HUDEP-2 (cell line): Measurements from ENCODE around the gene ZNF107.
"Not testable (repeated sequence)": the region's sequence is repeated elsewhere in the genome, so short reads cannot be mapped to it uniquely, and the experiment has no call there.

Experiments
- DNase-seq, 76 experiments: peaks; one replicate each; lab custom pipeline; 2025; ENCODE audit not compliant: unreplicated experiment in 76 of 76; lab: John Stamatoyannopoulos, UW

The ZNF107 gene

DNA sequence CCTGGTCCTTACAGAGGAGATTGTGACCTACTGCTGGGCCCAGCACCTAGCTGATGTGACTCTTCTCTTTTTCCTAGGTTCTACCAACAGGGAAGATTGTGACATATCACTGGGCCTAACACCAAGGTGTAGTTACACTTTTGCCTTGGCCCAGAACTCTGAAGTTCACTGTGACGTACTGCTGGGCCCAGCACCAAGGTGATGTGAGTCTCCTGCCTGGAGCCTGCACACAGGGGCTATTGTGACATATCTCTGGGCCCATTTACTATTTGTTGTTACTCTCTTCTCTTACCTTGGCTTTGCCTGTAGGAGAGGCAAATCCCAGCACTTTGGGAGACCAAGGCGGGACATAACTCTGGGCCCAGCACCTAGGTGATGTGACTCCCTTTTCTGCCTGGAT, 23.1 kb upstream of the ZNF107 start:
- no peak for DNase-seq

- no peak for DNase-seq
These were observed 22.4 kb upstream of the ZNF107 start for GRCh38 chr7:64643566-64643965.

GRCh38 chr7:64651203-64651602, 14.7 kb upstream of the ZNF107 start:
- no peak for DNase-seq

DNA sequence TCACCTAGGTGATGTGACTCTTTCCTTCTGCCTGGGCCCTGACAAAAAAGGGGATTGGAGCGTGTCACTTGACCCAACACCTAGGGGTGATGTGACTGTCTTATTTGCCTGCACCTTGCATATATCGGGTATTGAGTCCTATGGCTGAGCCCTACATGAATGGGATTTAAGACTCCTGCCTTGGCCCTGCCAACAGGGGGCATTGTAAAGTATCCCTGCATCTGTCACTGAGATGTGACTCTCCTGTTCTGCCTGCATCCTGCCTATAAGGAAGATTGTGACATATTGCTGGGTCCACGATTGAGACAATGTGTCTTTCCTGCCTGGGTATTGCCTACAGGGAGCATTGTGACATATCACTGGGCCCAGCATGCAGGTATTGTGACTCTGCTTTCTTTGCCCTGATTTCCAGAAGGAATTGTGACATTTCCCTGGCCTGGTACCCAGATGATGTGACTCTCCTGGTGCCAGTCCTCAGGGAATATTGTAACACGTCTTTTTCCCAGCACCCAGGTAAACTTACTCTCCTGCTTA, 14.2 kb upstream of the ZNF107 start:
- DNase-seq, result no peak

- DNase-seq, result no peak
These were observed 12.1 kb upstream of the ZNF107 start for GRCh38 chr7:64653721-64654401.

DNA sequence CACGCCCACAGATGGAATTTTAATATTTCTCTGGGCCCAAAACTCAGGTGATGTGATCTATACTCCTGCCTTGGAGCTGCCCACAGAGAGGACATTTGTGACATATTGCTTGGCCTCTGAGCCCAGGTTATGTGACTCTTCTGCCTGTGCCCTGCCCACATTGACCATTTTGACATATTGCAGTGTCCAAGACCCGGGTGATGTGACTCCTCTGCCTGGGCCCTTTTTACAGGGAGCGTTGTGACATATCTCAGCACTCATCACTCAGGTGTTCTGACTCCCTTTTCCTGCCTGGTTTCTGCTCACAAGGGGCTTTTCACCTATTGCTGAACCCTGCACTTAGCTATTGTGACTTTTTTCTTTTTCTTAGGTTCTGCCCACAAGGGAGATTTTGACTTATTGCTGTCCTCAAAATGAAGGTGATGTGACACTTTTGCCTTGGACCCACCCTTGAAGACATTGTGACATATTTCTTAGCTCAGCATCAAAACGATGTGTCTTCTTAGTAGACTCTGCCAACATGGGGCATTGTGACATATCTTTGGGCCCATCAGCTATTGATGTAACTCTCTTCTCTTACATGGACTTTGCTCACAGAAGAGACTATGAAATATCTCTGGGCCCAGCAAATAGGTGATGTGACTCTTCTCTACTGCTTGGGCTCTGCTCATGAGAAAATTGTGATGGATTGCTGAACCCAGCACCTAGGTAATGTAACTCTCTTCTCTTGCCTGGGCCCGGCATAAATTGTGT, 11.0 kb upstream of the ZNF107 start:
- DNase-seq, result no peak

DNA sequence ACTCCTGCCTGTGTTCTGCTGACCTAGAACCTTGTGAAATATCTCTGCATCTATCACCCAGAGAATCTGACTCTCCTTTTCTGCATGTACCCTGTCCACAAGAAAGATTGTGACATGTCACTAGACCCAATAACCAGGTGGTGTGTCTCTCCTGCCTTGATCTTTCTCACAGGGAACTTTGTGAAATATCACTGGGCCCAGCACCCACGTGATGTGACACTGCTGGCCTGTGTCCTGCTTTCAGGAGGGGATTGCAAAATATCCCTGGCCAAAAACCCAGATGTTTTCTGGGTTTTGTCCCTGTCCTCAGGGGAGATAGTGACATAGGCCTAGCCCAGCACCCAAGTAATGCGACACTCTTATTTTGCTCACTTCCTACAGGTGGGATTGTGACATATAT, 10.1 kb upstream of the ZNF107 start:
- no peak for DNase-seq

GRCh38 chr7:64656489-64656888, 9.4 kb upstream of the ZNF107 start:
- no peak for DNase-seq

- not testable (repeated sequence) for DNase-seq
These were observed 3.8 kb upstream of the ZNF107 start for GRCh38 chr7:64662091-64662490.

DNA sequence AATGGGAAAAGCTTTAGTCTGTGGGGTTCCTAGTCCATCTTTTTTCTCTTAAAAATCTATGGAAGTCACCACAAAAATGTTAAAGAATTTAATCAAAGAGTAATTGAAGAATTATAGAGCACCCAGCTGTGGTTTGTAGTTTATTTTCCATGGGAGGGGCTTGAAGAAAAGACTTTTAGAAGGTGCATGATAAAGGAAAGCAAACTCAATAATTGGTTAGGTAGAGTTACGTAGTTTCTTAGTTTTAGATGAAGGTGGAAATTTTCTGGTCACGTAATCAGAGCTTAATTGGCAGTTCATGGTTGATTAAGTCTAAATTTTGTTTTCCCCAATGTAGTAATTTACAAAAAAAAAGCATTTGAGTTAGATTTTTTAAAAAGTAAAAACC, 724 bp downstream of the ZNF107 start:
- no peak for DNase-seq

DNA sequence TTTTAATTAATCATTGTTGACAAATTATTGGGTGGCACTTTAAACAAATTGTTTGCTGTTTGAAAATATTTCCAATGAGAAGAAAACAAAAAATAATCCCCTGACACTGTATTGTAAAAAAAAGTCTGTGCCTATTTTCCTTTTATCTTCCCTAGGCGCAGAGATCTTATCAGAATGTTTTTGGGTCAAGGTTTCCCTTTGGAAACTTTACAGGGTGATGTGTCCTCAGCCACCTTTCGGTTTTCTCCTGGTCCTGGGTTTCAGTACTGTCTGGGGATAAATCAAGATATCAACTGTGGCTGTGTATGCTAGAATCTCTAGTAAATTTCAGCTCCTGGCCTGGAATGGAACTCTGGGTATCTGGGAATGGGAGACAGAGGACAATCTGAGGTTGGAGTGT, 1.4 kb downstream of the ZNF107 start:
- no peak for DNase-seq

DNA sequence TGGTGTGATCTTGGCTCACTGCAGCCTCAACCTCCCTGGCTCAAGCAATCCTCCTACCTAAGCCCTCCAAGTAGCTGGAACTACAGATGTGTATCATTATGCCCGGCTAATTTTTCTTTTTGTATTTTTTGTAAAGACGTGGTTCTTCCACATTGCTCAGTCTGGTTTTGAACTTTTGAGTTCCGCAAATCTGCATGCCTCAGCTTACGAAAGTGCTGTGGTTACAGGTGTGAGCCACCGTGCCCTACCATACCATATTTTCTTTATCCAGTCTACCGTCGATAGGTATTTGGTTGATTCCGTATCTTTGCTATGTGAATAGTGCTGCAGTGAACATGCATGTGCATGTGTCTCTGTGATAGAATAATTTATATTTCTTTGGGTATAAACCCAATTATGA, 6.5 kb downstream of the ZNF107 start:
- DNase-seq, result no peak

- no peak for DNase-seq
These were observed 19.2 kb downstream of the ZNF107 start for GRCh38 chr7:64685091-64685490.

DNA sequence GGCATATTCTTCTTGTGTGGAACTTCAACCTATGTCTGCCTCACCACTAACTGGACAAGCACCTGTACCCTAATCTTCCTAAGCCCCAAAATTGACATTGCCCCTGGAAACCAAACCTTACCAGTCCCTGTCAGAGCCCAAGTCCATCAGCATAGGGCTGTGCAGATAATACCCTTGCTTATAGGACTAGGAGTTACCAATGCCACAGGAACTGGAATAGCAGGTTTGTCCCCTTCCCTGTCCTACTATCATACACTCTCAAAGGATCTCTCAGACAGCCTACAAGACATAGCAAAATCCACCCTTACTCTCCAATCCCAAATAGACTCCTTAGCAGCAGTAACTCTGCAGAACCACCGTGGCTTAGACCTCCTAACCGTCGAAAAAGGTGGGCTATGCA, 19.8 kb downstream of the ZNF107 start:
- DNase-seq, result no peak

GRCh38 chr7:64686493-64687184, 20.7 kb downstream of the ZNF107 start:
- DNase-seq, result no peak

- no peak for DNase-seq
These were observed 21.3 kb downstream of the ZNF107 start for GRCh38 chr7:64687249-64687648.

DNA sequence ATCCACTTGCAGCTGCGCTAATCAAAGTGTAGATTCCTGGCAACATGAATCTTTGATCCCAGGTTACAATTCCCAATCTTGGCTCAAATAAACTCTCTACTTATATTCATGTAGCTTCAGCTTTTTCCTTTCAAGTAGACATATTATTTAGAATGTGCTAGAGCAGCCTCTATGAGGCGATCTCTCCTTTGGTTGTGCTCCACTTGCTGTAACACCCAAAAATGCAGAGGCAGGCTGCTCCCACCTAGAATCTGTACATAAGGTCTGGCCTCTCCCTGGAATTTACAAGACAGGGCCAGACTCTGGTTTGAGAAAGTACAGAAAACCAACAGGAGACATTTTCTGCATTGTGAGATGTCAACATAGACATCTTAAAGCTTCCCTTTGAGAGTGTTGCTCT, 23.1 kb downstream of the ZNF107 start:
- DNase-seq, result no peak

DNA sequence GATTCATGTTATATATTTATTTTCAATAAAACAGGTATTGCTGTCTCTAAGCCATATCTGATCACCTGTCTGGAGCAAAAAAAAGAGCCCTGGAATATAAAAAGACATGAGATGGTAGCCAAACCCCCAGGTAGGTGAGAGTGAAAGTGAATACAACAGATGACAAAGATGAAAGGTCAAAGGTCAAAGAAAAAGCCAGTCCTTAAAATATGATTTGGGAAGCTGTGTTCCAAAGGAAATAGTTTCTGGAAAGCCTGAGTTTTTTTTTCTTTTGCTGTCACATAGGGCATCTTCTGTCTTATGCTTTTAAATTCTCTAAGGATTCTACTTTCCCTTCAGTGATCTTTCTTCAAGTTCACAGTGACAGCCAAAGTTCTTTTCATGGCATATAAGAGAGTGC, 25.9 kb downstream of the ZNF107 start:
- no peak for DNase-seq

GRCh38 chr7:64697863-64698262, 31.9 kb downstream of the ZNF107 start:
- not testable (repeated sequence) for DNase-seq

- DNase-seq, result no peak
These were observed 40.8 kb downstream of the ZNF107 start for GRCh38 chr7:64706625-64707292.

DNA sequence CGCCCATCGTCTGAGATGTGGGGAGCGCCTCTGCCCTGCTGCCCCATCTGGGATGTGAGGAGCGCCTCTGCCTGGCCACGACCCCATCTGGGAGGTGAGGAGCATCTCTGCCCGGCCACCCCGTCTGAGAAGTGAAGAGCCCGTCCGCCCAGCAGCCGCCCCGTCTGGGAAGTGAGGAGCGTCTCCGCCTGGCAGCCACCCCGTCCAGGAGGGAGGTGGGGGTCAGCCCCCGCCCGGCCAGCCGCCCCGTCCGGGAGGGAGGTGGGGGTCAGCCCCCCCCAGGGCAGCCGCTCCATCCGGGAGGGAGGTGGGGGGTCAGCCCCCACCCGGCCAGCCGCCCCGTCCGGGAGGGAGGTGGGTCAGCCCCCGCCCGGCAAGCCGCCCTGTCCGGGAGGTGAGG, 52.0 kb downstream of the ZNF107 start:
- DNase-seq, result not testable (repeated sequence)
